ENCODE data around the gene AGBL1. TPM values are rescaled to one million over a fixed set of nuclear protein-coding genes. Genes with fewer than 3 reads are reported as not detected.

AGBL1 gene
- total and polyA plus RNA-seq, 2 donors (not counting 1 experiment from before 2014, with no cell fraction given): not detected

- Histone ChIP-seq H3K79me2 (ENCODE audit: control insufficient read depth, insufficient read depth, low read length) (no peaks in the 10 kb centered on the region), H3K9me3 (ENCODE audit: control extremely low read depth in 1 of 3, control insufficient read depth in 2 of 3, insufficient read depth in 1 of 3, low read length in 2 of 3) (no peaks in the 10 kb centered on the region), H3K27me3 (replicated peaks in 1 of 4; ENCODE audit: control extremely low read depth in 1 of 4, control insufficient read depth in 3 of 4, insufficient read depth in 4 of 4, low read length in 3 of 4) (no peaks in the 10 kb centered on the region), H3K4me1 (ENCODE audit: control insufficient read depth in 2 of 2, insufficient read depth in 2 of 2, low read length in 2 of 2) (no peaks in the 10 kb centered on the region), H2AFZ (ENCODE audit: insufficient read depth, low read depth, low read length, poor library complexity, severe bottlenecking) (no peak overlapping the region), H3K9ac (ENCODE audit: low read length) (no peak overlapping the region), H4K20me1 (ENCODE audit: control insufficient read depth, insufficient read depth, low read length, poor library complexity, severe bottlenecking) (no peaks in the 10 kb centered on the region), H3K4me2 (replicated peaks; ENCODE audit: low read depth, low read length, poor library complexity, severe bottlenecking) (no peak overlapping the region), H3K4me3 (ENCODE audit: control extremely low read depth in 1 of 5, extremely low read depth in 1 of 5, insufficient read depth in 1 of 5, low read depth in 2 of 5, low read length in 4 of 5) (no peak overlapping the region), H3K27ac (ENCODE audit: low read length in 2 of 2) (no peak overlapping the region), H3K36me3 (replicated peaks in 1 of 2; ENCODE audit: control extremely low read depth in 1 of 2, control insufficient read depth in 1 of 2, extremely low read depth in 1 of 2, insufficient read depth in 2 of 2, low read length in 1 of 2) (no peaks in the 10 kb centered on the region)
- DNase-seq (no peak), ATAC-seq (ENCODE audit: low read depth) (no peak)
- H3K27ac Mint-ChIP-seq: no peak overlapping the region
- WGBS (ENCODE audit: insufficient coverage): no CpG with 5 or more reads among the region's 1 CpG
- H3K4me1 Mint-ChIP-seq: no peaks in the 10 kb centered on the region
- intact Hi-C loops (cut with micrococcal nuclease): no loop called here
- no peak for TF ChIP-seq EZH2 (IDR thresholded peaks at IDR 0.05; ENCODE audit: borderline replicate concordance, insufficient read depth, low read depth, low read length, poor library complexity, severe bottlenecking)
- TF ChIP-seq, protein P1, sequence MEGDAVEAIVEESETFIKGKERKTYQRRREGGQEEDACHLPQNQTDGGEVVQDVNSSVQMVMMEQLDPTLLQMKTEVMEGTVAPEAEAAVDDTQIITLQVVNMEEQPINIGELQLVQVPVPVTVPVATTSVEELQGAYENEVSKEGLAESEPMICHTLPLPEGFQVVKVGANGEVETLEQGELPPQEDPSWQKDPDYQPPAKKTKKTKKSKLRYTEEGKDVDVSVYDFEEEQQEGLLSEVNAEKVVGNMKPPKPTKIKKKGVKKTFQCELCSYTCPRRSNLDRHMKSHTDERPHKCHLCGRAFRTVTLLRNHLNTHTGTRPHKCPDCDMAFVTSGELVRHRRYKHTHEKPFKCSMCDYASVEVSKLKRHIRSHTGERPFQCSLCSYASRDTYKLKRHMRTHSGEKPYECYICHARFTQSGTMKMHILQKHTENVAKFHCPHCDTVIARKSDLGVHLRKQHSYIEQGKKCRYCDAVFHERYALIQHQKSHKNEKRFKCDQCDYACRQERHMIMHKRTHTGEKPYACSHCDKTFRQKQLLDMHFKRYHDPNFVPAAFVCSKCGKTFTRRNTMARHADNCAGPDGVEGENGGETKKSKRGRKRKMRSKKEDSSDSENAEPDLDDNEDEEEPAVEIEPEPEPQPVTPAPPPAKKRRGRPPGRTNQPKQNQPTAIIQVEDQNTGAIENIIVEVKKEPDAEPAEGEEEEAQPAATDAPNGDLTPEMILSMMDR (IDR thresholded peaks at IDR 0.05): no peak
- CTCF ChIA-PET: no interaction called here
- POLR2A ChIA-PET: no interaction called here
- no peaks in the 10 kb centered on the region for H3K27me3 Mint-ChIP-seq
- no peak overlapping the region for H3K4me3 Mint-ChIP-seq
- peaks cover 2% of the 10 kb centered on the region for H3K9me3 Mint-ChIP-seq (ENCODE audit: insufficient read depth)
Measured at GRCh38 chr15:86349565-86349964, 269.9 kb downstream of the AGBL1 start.

DNA sequence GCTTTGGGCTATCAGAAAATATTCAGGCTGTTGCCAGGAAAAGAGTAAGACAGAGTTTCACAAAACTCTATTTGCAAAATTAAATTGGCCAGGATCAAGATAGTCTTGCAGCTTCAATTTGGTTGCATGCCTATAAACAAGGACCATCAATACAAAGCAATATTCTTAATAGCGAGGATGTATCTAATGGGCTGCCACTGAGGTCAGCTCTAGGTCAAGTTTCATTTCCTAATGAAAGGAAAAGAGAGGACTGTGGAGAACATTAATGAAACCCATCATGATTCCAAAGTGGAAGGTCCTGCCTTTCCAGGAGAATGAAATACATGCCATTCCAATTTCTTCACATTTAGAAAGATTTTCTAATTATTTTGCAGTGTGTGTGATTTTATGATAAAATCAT is 273.5 kb downstream of the AGBL1 start:
- H2AFZ ChIP-seq (ENCODE audit: insufficient read depth, low read depth, low read length, poor library complexity, severe bottlenecking): no peak overlapping the region
- Mint-ChIP-seq H3K4me3 (no peak overlapping the region), H3K27me3 (no peaks in the 10 kb centered on the region), H3K27ac (no peak overlapping the region), H3K9me3 (ENCODE audit: insufficient read depth) (peaks cover 2% of the 10 kb centered on the region), H3K4me1 (no peaks in the 10 kb centered on the region)
- no peak overlapping the region for H3K9ac ChIP-seq (ENCODE audit: low read length)
- no peaks in the 10 kb centered on the region for H3K4me1 ChIP-seq (ENCODE audit: control insufficient read depth in 2 of 2, insufficient read depth in 2 of 2, low read length in 2 of 2)
- intact Hi-C loops (cut with micrococcal nuclease): no loop called here
- no peaks in the 10 kb centered on the region for H4K20me1 ChIP-seq (ENCODE audit: control insufficient read depth, insufficient read depth, low read length, poor library complexity, severe bottlenecking)
- WGBS (ENCODE audit: insufficient coverage): no CpG with 5 or more reads among the region's 1 CpG
- no peaks in the 10 kb centered on the region for H3K27me3 ChIP-seq (replicated peaks in 1 of 4; ENCODE audit: control extremely low read depth in 1 of 4, control insufficient read depth in 3 of 4, insufficient read depth in 4 of 4, low read length in 3 of 4)
- H3K9me3 ChIP-seq (ENCODE audit: control extremely low read depth in 1 of 3, control insufficient read depth in 2 of 3, insufficient read depth in 1 of 3, low read length in 2 of 3): no peaks in the 10 kb centered on the region
- ChIA-PET POLR2A (no interaction called here), CTCF (no interaction called here)
- H3K36me3 ChIP-seq (replicated peaks in 1 of 2; ENCODE audit: control extremely low read depth in 1 of 2, control insufficient read depth in 1 of 2, extremely low read depth in 1 of 2, insufficient read depth in 2 of 2, low read length in 1 of 2): no peaks in the 10 kb centered on the region
- DNase-seq: no peak
- H3K79me2 ChIP-seq (ENCODE audit: control insufficient read depth, insufficient read depth, low read length): no peaks in the 10 kb centered on the region
- H3K4me3 ChIP-seq (ENCODE audit: control extremely low read depth in 1 of 5, extremely low read depth in 1 of 5, insufficient read depth in 1 of 5, low read depth in 2 of 5, low read length in 4 of 5): no peak overlapping the region
- ATAC-seq (ENCODE audit: low read depth): no peak
- no peak for TF ChIP-seq EZH2 (IDR thresholded peaks at IDR 0.05; ENCODE audit: borderline replicate concordance, insufficient read depth, low read depth, low read length, poor library complexity, severe bottlenecking)
- TF ChIP-seq, protein P1 (IDR thresholded peaks at IDR 0.05): no peak
- no peak overlapping the region for H3K27ac ChIP-seq (ENCODE audit: low read length in 2 of 2)
- H3K4me2 ChIP-seq (replicated peaks; ENCODE audit: low read depth, low read length, poor library complexity, severe bottlenecking): no peak overlapping the region

Data from B cell (primary cell).